OCI-LY1 (cell line): ENCODE measurements around the gene ARHGAP35.

Experiments
- H2AFZ ChIP-seq: fragments of 200-600 bp; sonication (generic), shearing (Covaris generic); 2 replicates; pipeline ENCODE4 v1.6.0; 2014; ENCODE audit warnings: antibody characterized with exemption, mild to moderate bottlenecking, low read length
- H3F3A ChIP-seq: fragments of 200-600 bp; sonication (generic), shearing (Covaris generic); 2 replicates; pipeline ENCODE4 v1.6.0; 2014; ENCODE audit warnings: mild to moderate bottlenecking, antibody characterized with exemption, low read length, moderate library complexity; ENCODE audit not compliant: insufficient read depth
- H3K27ac ChIP-seq: fragments of 200-600 bp; sonication (generic); 2 replicates; pipeline ENCODE4 v1.5.1; 2014; ENCODE audit warnings: low read length, mixed run types, mild to moderate bottlenecking, low read depth; ENCODE audit not compliant: poor library complexity, severe bottlenecking
- H3K27me3 ChIP-seq: fragments of 200-600 bp; sonication (generic); 2 replicates; pipeline ENCODE4 v1.6.0; 2014; ENCODE audit warnings: antibody characterized with exemption, mild to moderate bottlenecking, low read length, moderate library complexity; ENCODE audit not compliant: insufficient read depth
- H3K36me3 ChIP-seq: fragments of 200-600 bp; sonication (generic); 2 replicates; pipeline ENCODE4 v1.6.1; 2014; ENCODE audit warnings: mild to moderate bottlenecking, antibody characterized with exemption, low read length, moderate library complexity, mixed read lengths; ENCODE audit not compliant: insufficient read depth
- H3K4me1 ChIP-seq: fragments of 200-600 bp; sonication (generic); 2 replicates; pipeline ENCODE4 v1.5.1; 2014; ENCODE audit warnings: mild to moderate bottlenecking, low read length, moderate library complexity; ENCODE audit not compliant: insufficient read depth, severe bottlenecking
- H3K4me2 ChIP-seq: fragments of 200-600 bp; sonication (generic), shearing (Covaris generic); 2 replicates; pipeline ENCODE4 v1.6.1; 2014; ENCODE audit warnings: low read length
- H3K4me3 ChIP-seq: fragments of 200-600 bp; sonication (generic); 2 replicates; pipeline ENCODE4 v1.5.1; 2014; ENCODE audit warnings: low read length, low read depth, mild to moderate bottlenecking, mixed read lengths; ENCODE audit not compliant: poor library complexity, severe bottlenecking
- H3K79me2 ChIP-seq: fragments of 200-600 bp; shearing (Covaris generic); 2 replicates; pipeline ENCODE4 v1.6.1; 2016; ENCODE audit warnings: mixed run types, low read length, mixed read lengths; ENCODE audit not compliant: insufficient read depth
- H3K9ac ChIP-seq: fragments of 200-600 bp; sonication (generic), shearing (Covaris generic); 2 replicates; pipeline ENCODE4 v1.6.1; 2014; ENCODE audit warnings: mild to moderate bottlenecking, low read length, mixed read lengths
- H3K9me2 ChIP-seq: fragments of 200-600 bp; sonication (generic), shearing (Covaris generic); 2 replicates; pipeline ENCODE4 v1.6.1; 2014; ENCODE audit warnings: low read depth, mild to moderate bottlenecking, low read length, mixed read lengths
- H3K9me3 ChIP-seq: fragments of 200-600 bp; shearing (Covaris generic); 2 replicates; pipeline ENCODE4 v1.6.1; 2014; ENCODE audit warnings: low read length, mixed read lengths
- H4K20me1 ChIP-seq: fragments of 200-600 bp; sonication (generic), shearing (Covaris generic); 2 replicates; pipeline ENCODE4 v1.6.0; 2016; ENCODE audit warnings: mild to moderate bottlenecking, low read length; ENCODE audit not compliant: insufficient read depth
- EZH2 ChIP-seq: fragments of 200-600 bp; sonication (generic), shearing (Covaris generic); IDR thresholded peaks from 2 replicates; pipeline ENCODE4 v1.8.0; 2017; ENCODE audit warnings: borderline replicate concordance, mixed run types, mild to moderate bottlenecking, antibody characterized with exemption, low read length, moderate library complexity, mixed read lengths
- TF ChIP-seq, protein P1 (sequence below): fragments of 200-600 bp; sonication (generic), shearing (Covaris generic); IDR thresholded peaks from 2 replicates; pipeline ENCODE4 v1.5.1; 2017; ENCODE audit warnings: mild to moderate bottlenecking, antibody characterized with exemption, low read length, moderate library complexity, mixed read lengths

The ARHGAP35 gene

GRCh38 chr19:46859637-46860124 is 1.1 kb upstream of the ARHGAP35 start:
- Histone ChIP-seq H3K9me3 (no peaks in the 10 kb centered on the region), H3K27ac (peak overlapping the region; percentile 81), H3F3A (no peaks in the 10 kb centered on the region), H3K4me3 (peak overlapping the region; percentile 77), H3K4me1 (peaks cover 47% of the 10 kb centered on the region), H3K9me2 (no peaks in the 10 kb centered on the region), H3K4me2 (peak overlapping the region; percentile 75), H4K20me1 (no peaks in the 10 kb centered on the region), H3K36me3 (no peaks in the 10 kb centered on the region), H2AFZ (peak overlapping the region; percentile 23; the same call in 1 of the 2 replicates), H3K79me2 (peaks cover 34% of the 10 kb centered on the region), H3K9ac (peak overlapping the region; percentile 59), H3K27me3 (no peaks in the 10 kb centered on the region)
- TF ChIP-seq EZH2, result no peak
- TF ChIP-seq, protein P1, sequence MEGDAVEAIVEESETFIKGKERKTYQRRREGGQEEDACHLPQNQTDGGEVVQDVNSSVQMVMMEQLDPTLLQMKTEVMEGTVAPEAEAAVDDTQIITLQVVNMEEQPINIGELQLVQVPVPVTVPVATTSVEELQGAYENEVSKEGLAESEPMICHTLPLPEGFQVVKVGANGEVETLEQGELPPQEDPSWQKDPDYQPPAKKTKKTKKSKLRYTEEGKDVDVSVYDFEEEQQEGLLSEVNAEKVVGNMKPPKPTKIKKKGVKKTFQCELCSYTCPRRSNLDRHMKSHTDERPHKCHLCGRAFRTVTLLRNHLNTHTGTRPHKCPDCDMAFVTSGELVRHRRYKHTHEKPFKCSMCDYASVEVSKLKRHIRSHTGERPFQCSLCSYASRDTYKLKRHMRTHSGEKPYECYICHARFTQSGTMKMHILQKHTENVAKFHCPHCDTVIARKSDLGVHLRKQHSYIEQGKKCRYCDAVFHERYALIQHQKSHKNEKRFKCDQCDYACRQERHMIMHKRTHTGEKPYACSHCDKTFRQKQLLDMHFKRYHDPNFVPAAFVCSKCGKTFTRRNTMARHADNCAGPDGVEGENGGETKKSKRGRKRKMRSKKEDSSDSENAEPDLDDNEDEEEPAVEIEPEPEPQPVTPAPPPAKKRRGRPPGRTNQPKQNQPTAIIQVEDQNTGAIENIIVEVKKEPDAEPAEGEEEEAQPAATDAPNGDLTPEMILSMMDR, result no peak

DNA sequence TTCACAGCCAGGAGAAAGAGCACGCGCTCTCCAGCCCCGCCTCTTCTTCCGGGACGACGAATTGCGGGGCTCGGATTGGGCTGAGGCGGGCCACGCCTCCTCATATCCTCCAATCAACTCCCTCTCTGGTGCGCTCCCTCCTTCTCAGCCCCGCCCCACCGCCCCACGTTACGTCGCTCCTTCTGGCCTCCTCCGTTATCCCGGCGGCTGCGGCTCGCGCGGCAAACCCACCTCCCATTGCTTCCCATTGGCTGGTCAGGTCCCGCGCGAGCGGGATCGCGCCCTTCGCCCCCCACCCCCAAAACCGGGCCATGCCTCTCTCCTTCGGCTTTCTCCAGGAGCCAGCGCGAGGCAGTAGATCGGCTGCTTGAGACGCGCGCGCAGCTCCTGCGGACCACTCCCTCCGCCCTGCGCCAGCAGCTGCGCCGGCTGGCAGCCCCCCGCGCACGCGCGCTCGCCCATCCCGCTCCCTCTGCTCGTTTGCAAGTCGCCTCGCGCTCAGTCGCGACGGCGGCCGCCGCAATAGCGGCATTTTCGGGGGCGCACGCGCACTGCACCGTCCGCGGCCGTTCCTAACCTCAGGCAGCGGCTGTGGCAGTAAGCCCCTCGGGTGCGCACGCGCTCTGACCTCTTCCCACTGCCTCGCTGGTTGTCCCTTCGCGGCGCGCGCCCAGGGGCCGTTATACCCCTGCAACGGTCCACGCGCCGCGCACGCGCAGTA is 512 bp upstream of the ARHGAP35 start:
- 0 out of 2 replicates have a peak, but pooled peaks cover under 1% of the 10 kb centered on the region for H3K36me3 ChIP-seq
- no peaks in the 10 kb centered on the region for H3K27me3 ChIP-seq
- H3K27ac ChIP-seq, result peak overlapping the region; percentile 81
- peak overlapping the region; percentile 77 for H3K4me3 ChIP-seq
- H3K79me2 ChIP-seq, result peaks cover 40% of the 10 kb centered on the region
- H3K4me1 ChIP-seq, result peaks cover 51% of the 10 kb centered on the region
- no peaks in the 10 kb centered on the region for H3F3A ChIP-seq
- no peaks in the 10 kb centered on the region for H4K20me1 ChIP-seq
- peak overlapping the region; percentile 72 for H3K9ac ChIP-seq
- TF ChIP-seq, protein P1, result no peak
- no peak for TF ChIP-seq EZH2
- H3K4me2 ChIP-seq, result peak overlapping the region; percentile 75
- H3K9me2 ChIP-seq, result no peaks in the 10 kb centered on the region
- H3K9me3 ChIP-seq, result no peaks in the 10 kb centered on the region
- H2AFZ ChIP-seq, result no peak overlapping the region

GRCh38 chr19:46861691-46862502 is 1.1 kb downstream of the ARHGAP35 start:
- Histone ChIP-seq H2AFZ (no peak overlapping the region), H3K4me3 (peak overlapping the region; percentile 77), H3K4me2 (peak overlapping the region; percentile 89), H3K27me3 (no peaks in the 10 kb centered on the region), H3K4me1 (peaks cover 49% of the 10 kb centered on the region), H4K20me1 (no peaks in the 10 kb centered on the region), H3F3A (no peaks in the 10 kb centered on the region), H3K9ac (peak overlapping the region; percentile 81), H3K9me2 (no peaks in the 10 kb centered on the region), H3K79me2 (peaks cover 56% of the 10 kb centered on the region), H3K36me3 (0 out of 2 replicates have a peak, but pooled peaks cover 3% of the 10 kb centered on the region), H3K27ac (peak overlapping the region; percentile 46), H3K9me3 (no peaks in the 10 kb centered on the region)
- TF ChIP-seq EZH2, result no peak
